NCI-H1930 (cell line): ENCODE data around the gene PGS1.

Experiments used
- DNase-seq, 2 experiments: peaks; one replicate each; lab custom pipeline; 2025; lab: John Stamatoyannopoulos, UW

The PGS1 gene

GRCh38 chr17:78409191-78409928 lies 30.9 kb downstream of the PGS1 start:
- no peak for DNase-seq

DNA sequence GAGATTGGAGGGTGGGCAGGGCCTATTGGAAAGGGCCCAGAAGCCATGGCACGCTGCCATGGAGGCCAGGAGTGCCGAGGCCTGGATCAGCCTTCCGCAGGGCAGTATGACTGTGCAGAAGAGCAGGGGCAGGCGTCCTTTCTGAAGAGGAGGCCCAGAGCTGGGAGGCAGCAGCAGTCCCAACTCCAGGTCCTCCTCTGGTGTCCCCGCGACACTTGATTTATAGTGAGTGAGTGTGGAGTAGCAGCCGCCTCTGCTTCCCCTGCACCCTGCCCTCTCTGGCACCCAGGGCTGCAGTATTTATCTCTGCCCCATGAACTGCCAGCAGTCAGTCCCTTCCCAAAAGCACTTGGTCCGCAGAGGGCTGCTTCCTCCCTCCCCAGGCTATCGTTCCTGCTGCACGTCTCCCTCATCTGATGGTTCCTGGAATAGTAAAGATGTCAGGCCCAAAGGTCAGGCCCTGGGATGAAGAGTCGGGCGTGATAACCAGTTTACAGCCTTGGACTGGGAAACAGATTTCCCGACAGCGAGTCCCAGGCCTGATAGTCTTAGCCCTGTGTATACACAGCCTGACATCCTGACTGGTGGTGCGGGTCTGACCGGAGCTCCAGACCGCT lies 32.9 kb downstream of the PGS1 start:
- no peak for DNase-seq

GRCh38 chr17:78412403-78412802 lies 34.0 kb downstream of the PGS1 start:
- DNase-seq = no peak

GRCh38 chr17:78414178-78415162 lies 36.0 kb downstream of the PGS1 start:
- DNase-seq = no peak

DNA sequence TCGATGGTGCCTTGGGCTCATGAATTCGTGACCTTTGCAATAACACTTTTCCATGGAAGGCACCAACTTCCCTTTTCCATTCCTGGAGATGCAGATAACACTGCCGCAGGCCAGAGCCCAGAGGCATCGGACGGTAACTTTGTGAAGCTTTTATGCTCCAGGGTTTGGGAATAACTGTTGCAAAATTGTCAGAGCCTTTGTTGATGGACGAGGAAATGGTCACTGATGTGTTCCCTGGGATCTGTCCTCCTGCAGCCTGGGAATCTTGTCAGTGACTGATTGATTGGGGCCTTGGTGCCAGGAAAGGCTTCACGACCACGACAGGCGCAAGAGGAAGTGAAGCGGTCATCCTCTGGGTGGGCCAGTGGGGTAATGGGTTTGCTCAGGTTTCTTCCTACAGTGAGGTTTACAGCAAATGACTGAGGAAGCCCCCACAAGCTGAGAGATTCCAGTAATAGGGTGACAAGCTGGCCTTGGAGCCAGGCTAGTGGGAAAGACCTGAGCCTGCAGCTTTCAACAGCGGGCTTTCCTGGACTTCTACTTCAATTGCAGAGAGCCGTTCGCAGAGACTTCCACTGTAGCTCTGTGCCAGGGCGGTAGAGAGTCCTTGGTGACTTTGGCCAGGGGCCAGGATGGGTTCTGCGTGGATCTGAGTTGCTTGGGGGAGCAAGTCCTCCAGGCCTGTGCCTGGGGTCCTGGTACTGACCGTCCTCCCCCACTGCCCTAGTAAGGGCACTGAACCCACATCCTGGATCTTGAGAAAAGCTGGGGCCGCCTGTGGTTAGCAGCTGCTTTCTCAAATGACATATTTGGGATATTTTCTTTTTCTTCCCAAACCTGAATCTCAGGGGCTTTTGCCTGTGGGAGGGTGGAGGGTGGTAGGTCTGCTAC lies 37.6 kb downstream of the PGS1 start:
- no peak for DNase-seq

- DNase-seq = no peak
Observed at GRCh38 chr17:78416791-78417530, 38.5 kb downstream of the PGS1 start.

DNA sequence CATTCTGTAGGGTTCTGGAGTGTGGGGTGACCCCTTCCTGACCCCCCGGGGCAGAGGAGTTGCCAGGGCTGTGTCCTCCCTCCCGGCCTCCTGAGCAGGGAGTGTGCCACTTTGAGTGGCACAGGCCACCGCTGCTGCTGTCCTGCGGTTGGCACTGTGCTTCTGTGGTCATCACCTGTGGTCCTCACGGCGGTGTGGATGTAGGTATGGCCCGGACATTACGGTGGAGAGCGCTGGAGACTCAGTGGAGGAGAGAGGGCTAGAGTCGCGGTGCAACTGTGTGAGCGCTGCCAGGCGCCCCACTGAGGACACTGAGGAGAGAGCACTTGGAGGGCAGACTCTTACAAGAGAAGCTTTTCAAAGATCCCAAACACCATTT lies 39.1 kb downstream of the PGS1 start:
- no peak for DNase-seq

DNA sequence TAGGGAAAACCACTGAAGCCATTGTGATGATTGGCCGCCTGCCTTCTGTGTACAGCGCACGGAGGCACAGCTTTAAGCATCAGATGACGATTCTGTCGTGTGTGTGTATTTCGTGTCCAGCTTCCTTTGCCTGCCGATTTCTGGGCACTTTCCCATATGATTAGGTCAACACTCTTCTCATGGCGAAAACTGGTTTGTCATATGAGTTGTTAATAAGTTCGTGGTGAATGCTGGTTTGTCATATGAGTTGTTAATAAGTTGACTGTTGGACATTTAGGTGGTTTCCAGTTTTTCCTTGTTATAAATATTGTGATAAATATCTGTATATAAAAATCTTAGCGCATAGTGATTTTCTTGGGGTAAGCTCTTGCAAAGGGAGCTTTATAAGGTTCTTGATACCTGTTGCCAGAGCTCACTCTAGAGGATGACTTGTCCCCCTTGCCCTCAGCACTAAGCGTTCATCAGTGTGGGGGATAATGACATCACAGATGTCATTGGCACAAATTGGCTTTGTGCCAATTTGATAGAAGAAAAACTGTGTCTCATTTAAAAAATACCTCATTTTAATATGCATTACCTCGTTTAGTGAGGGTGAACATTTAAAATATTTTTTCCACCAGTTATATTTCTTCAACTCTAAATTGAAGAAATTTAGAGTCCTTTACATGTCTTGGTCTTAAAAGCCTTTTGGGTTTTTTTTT lies 40.0 kb downstream of the PGS1 start:
- DNase-seq = no peak

- DNase-seq = no peak
Observed at GRCh38 chr17:78419970-78420815, 41.7 kb downstream of the PGS1 start.

- no peak for DNase-seq
Observed at GRCh38 chr17:78421084-78421533, 42.7 kb downstream of the PGS1 start.

DNA sequence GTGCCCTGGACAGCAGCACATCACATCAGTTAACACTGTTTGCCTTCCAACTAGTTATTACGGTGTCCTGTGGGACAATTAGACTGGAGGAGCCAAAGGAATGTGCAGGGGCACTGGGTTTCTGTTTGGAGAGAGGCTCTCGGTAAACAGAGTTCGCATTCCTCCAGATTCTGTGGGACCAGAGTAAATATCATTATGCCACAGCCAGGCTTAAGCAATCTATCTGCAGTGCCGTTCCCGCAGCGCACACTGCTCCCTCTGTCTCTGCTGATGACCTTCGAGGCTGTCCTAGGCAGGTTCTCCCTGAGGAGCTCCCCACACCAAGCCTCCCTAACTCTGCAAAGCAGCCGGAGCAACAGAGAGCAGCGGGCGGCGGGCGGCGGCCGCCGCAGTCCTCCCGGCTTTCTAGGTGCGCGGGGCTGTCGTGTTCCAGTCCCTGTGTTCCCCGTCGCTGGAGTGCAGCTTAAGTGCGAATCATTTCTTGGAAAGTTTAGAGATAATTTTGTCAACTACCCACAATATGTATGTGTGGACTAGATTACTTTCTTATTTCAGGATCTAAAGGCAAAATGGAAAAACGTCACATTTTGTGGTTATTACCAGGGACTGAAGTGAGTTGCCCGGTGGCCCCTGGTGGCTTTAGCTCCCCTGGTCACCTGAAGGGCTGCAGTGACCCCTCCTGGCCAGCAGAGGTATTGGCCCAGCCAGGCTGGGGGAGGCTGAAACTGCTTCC lies 43.3 kb downstream of the PGS1 start:
- DNase-seq = peak; percentile 50 to 63

DNA sequence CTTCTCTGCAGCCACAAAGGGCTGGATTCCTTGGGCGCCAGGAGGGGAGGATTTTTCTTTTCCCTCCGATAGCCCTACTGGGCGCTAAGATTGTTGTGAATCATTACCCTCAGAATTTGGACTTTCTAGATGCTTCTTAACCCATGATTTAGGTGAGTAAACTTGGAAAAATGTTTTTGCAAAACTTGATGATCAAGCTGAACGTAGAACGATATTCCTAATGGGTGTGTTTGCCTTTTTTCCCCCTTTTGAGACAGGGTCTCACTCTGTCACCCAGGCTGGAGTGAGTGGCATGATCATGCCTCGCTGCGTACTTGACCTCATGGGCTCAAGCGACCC lies 43.8 kb downstream of the PGS1 start:
- DNase-seq = no peak

GRCh38 chr17:78422872-78423588 lies 44.6 kb downstream of the PGS1 start:
- DNase-seq = no peak

DNA sequence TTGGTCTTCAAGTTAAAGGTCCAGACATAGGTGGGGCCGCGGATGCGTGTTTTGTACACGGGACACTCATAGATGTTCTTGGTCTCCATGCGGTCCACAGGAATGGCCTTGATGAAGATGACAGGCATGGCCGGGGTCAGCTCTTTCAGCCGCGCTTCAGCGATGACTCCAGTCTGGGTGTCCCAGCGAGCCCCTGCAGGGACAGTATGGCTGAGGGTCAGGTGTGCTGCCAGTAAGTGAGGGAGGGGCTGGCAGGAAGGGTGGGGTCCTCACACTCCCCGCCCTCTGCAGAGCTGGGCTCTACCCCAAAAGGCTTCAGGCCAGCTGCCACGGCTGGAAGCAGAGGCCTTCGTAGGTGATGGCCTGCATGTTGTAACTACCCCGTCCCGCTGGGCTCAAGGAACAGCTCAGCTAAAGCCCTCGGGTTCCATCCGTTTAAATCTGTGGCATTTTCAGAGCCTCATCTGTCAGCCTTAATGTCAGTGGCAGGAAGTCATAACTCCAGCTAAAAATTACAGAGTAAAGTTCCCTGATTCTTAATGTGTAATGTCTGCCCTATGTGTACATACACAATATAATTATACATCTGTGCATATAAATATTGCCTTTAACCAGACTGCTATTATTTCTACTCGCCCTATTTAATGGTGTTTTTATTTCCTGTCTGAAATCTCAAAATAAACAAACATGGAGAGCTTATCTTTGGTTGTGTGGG lies 45.7 kb downstream of the PGS1 start:
- no peak for DNase-seq

- DNase-seq = no peak
Observed at GRCh38 chr17:78425429-78425828, 47.0 kb downstream of the PGS1 start.

DNA sequence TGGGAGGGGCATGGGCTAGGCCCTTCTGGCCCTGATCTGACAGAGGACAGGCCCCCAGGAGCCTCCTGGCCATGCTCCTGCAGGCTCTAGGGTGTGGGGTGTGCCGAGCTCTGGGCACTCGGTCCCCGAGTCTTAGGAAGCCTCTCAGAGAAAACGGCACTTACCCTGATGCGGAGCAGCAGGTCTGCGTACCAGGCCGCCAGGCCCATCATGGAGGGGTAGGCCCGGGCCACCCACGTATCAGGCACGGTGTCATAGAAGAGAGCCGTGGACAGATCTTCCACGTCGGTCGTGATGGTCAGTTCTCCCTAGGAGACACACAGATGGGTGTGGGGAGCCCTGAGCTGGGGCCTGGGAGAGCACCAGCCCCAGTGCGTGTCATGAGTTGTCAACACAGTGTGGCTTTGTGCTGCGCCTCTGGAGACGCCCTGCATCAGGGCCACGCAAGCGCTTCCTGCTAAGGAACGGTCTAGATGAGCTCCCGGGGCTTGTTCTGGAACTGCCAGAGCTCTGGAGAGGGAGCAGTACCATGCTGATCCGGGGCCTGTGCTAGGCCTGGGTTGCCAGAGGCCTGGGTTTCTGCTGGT lies 47.9 kb downstream of the PGS1 start:
- DNase-seq = no peak

- DNase-seq = no peak
Observed at GRCh38 chr17:78427140-78427539, 48.7 kb downstream of the PGS1 start.
